GM21526 (cell line): ENCODE results near the gene UACA.

Source experiments
- ATAC-seq: cut with Tn5 transposase; IDR thresholded peaks from one replicate; pipeline ENCODE4 v1.9.1; 2021; ENCODE audit warnings: moderate library complexity; ENCODE audit not compliant: unreplicated experiment, low FRiP score

The UACA gene

DNA sequence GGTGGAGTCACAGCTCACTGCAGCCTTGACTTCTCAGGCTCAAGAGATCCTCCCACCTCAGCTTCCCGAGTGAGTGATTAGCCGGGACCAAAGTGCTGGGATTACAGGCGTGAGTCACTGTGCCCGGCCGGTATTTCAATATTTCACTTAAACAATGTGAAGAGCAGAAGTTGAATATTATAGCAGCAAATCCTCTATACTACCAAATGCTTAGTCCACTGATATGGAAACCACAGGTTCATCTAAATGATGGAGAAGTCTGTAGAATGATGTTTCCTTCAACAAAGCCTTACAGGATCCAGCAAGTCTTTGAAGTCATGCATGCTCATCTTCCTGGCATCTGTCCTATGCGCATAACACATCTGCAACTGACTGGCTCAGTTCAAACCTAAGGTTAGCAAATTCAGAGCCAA is 20.3 kb upstream of the UACA start:
- no peak for ATAC-seq

DNA sequence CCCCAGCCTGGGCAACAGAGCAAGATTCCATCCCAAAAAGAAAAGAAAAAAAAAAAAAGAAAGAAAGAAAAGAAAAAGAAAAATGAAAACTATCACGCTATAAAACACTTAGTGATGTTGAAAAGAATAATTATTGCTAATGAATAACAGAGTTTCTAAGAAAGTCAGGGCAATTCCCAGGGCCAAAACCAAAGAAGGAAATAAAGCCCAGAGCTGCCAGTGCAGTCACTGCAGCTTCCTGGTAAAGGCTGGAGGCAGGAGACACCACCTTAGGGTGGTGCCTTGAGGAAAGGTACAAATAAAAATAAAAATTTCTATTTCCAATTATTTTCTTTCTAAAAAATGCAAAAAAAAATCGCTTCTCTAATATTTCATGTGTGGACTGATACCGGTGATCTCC is 19.7 kb upstream of the UACA start:
- no peak for ATAC-seq

DNA sequence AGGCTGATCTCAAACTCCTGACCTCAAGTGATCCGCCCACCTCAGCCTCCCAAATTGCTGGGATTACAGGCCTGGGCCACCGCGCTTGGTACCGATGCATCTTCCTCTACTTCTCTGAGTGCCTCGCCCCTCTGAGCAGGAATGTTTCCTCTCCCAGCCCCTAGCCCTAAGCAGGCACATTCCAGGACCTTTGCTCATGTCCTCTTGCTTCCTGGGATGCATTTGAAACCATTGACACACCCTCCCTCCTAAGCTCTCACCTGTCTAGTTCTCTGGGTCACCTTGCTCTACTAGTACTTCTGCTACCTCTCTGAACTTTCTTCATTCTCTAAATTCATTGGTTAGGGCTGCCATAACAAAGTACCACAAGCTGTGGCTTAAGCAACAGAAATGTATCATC is 17.9 kb upstream of the UACA start:
- ATAC-seq: no peak

DNA sequence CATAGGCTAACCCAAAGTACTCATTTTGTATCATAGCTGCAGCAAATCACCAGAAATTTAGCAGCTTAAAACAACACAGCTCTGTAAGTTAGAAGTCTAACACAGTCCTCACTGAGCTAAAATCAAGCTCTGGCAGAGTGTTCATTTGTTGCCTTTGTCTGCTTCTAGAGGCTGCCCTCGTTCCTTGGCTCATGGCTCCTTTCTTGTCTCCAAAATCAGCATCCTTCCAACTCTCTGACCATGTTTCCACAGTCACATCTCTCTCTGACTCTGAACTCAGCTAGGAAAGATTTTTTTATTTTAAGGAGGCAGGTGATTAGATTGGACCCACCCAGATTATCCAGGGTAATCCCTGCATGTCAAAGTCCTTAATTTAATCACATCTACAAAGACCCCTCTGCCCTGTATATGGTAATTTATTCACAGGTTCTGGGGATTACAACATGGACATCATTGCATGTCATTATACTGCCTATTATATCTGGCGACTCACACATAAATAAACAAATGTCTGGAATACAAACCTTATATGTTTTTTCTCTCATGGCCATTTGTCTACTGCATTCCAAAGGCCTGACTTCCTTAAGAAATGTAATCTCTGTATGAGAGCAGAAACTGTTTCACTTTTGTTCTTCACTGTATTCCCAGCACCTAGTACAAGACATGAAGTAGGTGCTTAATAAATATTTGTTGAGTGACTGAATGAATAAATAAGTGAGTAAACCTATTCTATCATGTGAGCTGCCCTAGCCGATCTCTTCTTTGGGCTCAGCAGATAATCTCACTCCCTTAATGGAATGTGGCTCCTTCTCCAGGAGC is 15.1 kb upstream of the UACA start:
- ATAC-seq: no peak

DNA sequence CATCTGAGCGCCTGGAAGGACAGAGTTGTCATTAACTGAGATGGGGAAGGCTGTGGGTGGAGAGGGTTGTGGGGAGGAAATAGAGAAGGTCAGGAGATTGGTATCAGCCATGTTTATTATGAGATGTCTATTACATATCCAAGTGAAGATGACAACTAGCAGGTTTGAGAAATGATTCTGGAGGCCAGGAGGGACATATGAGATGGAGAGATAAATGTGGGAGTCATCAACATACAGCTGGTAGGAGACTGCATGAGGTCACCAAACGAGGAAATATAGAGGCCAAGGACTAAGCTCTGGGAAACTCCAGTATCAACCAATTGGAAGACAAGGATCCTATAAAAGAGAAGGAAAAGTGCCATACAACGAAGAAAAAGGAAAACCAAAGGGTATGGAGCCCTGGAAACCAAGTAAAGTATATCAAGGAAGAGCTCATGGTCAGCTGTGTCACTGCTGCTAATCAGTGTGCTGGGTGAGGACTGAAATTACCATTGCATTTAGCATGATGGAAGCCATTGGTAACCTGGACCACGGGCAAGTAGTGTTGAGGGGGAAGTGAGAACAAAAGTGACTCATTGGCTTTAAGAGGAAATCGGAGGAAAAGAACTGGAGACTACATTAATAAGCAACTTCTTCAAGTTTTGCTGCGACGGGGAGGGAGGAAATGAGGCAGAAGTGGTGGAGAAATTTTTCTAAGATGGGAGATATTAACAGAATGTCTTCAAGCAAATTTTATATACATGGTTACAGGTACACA is 14.0 kb upstream of the UACA start:
- ATAC-seq: no peak

GRCh38 chr15:70775160-70775559 is 11.8 kb upstream of the UACA start:
- no peak for ATAC-seq

DNA sequence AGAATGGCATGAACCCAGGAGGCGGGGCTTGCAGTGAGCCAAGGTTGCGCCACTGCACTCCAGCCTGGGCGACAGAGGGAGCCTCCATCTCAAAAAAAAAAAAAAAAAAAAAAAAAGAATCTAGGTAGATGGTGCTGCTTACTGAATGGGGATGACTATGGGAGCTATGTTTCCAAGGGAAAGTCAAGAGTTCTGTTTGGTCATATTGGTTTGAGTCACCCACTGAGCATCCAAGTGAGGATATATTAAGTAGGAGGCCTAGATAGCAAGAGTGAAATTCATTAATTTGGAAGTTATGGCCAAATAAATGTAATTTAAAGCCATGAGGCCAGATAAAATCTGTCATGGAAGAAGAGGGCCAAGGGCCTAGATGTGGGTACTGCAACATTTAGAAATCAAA is 9.0 kb upstream of the UACA start:
- ATAC-seq: no peak

DNA sequence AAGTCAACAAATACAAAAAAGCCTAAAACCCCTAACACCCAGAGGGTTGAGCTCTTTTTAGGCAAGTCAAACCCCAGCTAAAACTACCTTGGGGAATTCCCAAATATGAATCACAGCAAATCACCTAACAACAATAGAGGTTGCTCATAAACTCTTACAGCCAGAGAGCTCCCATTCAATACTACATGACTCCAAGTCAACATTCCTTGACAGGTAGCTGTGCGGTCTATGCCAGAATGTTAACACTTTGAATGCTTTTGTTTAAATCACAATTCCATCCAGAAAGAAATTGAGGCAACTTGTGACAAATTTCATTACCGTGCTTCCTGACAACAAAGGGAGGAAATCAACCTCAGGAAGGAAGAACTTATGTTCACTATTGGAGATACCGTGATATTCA is 7.5 kb upstream of the UACA start:
- no peak for ATAC-seq

GRCh38 chr15:70768257-70768883 is 5.0 kb upstream of the UACA start:
- ATAC-seq: no peak

GRCh38 chr15:70767667-70768066 is 4.3 kb upstream of the UACA start:
- no peak for ATAC-seq

GRCh38 chr15:70766597-70766996 is 3.2 kb upstream of the UACA start:
- ATAC-seq: no peak

- ATAC-seq: no peak
Measured at GRCh38 chr15:70765504-70766281, 2.3 kb upstream of the UACA start.

DNA sequence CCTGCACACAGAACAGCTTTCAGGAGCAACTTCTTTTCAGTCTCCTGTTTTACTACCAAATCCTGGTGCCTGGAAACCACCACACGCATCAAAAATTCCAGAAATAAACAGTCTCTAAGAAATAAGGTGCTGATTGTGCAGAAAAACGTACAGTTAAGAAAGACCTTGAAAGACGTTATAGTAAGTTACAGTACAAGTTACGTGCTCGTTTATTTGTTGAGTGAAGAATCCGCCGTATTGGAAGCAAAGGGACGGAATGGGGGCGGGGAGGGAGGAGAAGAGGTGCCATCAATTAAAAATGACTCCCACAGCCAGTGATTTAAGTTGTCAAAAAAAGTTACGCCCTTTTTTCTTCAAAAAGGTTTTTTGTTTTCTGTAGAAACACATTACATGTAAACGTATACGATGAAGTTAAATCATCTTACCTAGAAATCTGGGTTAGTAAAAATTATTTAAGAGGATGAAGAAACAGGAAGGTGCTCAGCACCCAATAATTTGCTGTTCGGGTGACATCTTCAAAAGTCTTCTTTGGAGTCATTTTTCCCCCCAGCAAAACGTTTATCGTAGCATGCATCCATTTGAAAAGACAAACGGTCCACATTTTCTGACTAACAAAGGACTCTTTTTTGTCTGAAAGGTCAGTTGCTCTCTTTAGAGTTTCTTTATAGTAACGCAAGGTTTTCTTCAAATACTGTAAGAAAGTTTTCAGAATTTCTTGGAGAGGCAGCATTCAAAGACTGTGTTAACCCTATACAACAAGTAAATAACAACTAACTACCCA is 782 bp upstream of the UACA start:
- ATAC-seq: no peak

- peak; percentile 21 for ATAC-seq
Measured at GRCh38 chr15:70762469-70763119, 764 bp downstream of the UACA start.

DNA sequence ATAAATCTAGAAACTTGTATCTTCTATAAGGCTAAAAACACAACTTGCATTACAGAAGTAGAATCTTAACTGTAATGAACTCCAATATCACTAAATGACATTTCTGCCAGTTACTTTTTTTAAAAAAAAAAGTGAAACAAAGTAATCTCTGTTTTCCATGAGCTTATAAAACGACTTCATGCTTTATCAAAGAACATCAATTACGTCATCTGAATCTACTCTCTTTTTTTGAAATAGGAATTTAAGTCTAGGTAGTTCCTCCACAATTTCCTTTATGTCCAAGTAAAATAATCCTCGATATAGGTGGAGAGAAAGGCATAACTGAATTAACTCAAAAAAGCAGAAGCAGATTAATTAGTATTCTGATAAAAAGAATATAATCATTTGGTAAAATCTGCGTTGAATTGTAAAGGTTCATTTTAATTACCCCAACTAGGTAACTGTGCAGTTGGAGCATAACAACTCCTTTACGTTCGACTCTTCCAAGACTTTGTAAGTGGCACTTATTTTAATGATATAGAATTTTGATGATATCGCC is 1.4 kb downstream of the UACA start:
- no peak for ATAC-seq

DNA sequence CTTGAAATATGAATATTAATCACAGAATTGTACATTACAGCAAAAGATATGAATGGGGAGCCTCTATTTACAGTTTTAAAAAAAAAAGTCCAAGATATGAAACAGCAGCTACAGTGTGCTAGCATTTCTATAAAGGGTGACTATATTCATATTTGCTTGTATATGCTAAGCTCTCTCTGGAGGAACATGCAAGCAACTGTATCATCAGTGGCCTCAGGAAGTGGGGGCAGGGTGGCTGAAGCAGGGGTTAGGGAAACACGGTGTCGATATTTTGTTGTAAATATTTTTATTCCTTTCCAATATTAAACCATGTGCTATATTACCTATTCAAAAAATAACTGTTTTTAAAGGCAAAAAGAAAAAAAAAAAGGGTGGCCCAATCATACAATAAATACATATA is 2.3 kb downstream of the UACA start:
- no peak for ATAC-seq

DNA sequence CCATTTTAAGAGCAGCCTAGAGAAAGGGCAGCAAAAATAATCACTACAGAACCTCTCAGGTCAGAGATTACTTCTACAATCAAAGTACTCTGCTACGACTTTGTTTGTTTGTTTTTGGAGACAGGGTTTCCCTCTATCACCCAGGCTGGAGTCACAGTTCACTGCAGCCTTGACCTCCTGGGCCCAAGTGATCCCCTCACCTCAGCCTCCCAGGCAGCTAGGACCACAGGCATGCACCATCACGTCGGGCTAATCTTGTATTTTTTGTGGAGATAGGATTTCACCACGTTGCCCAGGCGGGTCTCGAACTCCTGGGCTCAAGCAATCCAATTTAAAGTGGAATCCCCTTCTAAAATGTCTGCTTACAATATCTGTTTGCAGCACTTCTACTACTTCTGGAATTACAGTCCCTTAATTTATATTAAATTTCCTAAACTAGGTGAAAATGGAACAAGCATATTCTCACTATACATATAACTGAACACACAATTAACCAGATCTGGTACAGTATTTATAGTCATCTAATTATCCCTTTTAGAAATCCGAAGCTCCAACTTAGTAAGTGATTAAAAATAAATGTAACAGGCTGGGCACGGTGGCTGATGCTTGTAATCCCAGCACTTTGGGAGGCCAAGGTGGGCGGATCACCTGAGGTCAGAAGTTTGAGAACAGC is 4.4 kb downstream of the UACA start:
- no peak for ATAC-seq

GRCh38 chr15:70757627-70758026 is 5.7 kb downstream of the UACA start:
- ATAC-seq: no peak

DNA sequence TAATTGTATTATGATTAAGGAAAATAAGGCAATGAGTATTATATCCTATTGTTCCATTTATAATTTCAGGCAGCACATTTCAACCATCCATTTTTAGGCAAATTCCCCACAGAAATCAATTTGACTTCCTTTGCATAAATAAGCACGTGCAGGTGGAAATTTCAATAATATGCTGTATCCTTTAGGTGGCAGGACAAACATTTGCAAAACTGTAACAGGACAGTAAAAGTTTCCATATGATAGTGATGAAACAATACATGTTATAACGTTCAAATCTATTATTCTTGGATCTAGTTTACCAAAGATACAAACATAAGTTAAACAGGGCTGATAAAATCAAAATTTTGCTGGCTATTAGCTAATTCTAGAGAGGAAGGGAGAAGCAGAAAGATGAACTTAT is 8.5 kb downstream of the UACA start:
- no peak for ATAC-seq
